Peyer's patch (tissue), 4 donors: ENCODE results near the gene GAS6.

Experiments used
- POLR2A ChIP-seq, 2 donors: fragments of 450-650 bp; IDR thresholded peaks; one replicate each; pipeline ENCODE4 v1.5.1; 2017; ENCODE audit warnings: antibody characterized with exemption in 2 of 2, mild to moderate bottlenecking in 2 of 2, moderate library complexity in 2 of 2
- TF ChIP-seq, protein P1 (sequence below), 6 experiments: fragments of 450-650 bp in 4 of 6; fragments of 200-600 bp in 2 of 6; sonication (generic) in 1 of 6; IDR thresholded peaks; one replicate each; pipeline ENCODE4 v1.5.1; 2017 to 2019; ENCODE audit warnings: antibody characterized with exemption in 6 of 6, mild to moderate bottlenecking in 3 of 6, moderate library complexity in 1 of 6

DNA sequence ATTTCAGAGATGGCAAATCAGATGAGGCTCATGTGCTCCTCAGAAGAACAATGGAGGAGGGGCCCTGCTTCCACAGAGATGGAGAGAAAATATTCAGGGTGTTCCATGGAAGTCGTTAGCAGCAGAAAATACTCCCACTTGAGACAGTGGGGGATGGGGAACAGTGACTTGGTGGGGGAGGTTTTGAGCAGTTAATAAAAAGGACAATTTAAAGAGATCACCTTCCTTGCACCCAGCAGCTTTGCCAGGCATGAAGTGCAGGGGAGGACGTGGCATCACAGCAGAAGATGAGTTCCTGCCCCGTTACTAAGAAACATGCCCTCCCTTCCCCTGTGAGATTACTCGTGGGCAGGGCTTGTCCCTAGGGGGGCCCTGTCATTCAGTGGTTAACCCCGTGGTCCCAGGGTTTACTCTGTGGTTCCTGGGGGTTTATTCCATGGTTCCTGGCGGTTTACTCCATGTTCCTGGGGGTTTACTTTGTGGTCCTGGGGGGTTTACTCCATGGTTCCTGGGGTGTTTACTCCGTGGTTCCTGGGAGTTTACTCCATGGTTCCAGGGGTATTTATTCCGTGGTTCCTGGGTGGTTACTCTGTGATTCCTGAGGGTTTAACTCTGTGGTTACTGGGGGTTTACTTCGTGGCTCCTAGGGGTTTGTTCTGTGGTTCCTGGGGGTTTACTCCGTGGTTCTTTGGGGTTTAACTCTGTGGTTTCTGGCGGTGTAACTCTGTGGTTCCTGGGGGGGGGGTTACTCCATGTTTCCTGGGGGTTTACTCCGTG lies 55.6 kb downstream of the GAS6 start:
- TF ChIP-seq, protein P1, sequence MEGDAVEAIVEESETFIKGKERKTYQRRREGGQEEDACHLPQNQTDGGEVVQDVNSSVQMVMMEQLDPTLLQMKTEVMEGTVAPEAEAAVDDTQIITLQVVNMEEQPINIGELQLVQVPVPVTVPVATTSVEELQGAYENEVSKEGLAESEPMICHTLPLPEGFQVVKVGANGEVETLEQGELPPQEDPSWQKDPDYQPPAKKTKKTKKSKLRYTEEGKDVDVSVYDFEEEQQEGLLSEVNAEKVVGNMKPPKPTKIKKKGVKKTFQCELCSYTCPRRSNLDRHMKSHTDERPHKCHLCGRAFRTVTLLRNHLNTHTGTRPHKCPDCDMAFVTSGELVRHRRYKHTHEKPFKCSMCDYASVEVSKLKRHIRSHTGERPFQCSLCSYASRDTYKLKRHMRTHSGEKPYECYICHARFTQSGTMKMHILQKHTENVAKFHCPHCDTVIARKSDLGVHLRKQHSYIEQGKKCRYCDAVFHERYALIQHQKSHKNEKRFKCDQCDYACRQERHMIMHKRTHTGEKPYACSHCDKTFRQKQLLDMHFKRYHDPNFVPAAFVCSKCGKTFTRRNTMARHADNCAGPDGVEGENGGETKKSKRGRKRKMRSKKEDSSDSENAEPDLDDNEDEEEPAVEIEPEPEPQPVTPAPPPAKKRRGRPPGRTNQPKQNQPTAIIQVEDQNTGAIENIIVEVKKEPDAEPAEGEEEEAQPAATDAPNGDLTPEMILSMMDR (IDR thresholded peaks at IDR 0.05) = no peak
- TF ChIP-seq POLR2A (IDR thresholded peaks at IDR 0.05) = no peak
